Endothelial cell of hepatic sinusoid (primary cell): ENCODE measurements around the gene OR6S1.

Experiments used
- in situ Hi-C: cut with HindIII; loops from 2 replicates; pipeline ENCODE4 v1.10.0; 2017; ENCODE audit warnings: low sequenced_read_pairs

Gene OR6S1

GRCh38 chr14:20641591-20641990 is at the start of gene OR6S1:
OR6S1 (minus strand) TSS chr14:20641691; CDS start chr14:20641691, 0 bp downstream.
- in situ Hi-C loops, result no loop called here

GRCh38 chr14:20690848-20691640 is 49.6 kb upstream of the OR6S1 start:
- in situ Hi-C loops, result no loop called here

GRCh38 chr14:20688167-20688839 is 46.8 kb upstream of the OR6S1 start, which contains the start of gene ANG:
ANG (plus strand) TSS chr14:20688764; CDS start chr14:20693565, 4,801 bp downstream.
- in situ Hi-C loops, result no loop called here

- in situ Hi-C loops, result no loop called here
These were observed 46.1 kb upstream of the OR6S1 start for GRCh38 chr14:20687362-20688166.

GRCh38 chr14:20686386-20687143 is 45.1 kb upstream of the OR6S1 start:
- in situ Hi-C loops, result no loop called here

- in situ Hi-C loops, result no loop called here
These were observed 43.4 kb upstream of the OR6S1 start for GRCh38 chr14:20684662-20685456.

- in situ Hi-C loops, result no loop called here
These were observed 42.6 kb upstream of the OR6S1 start, which contains the start of gene RNASE4 for GRCh38 chr14:20683891-20684661. RNASE4 (plus strand) TSS chr14:20684560; CDS start chr14:20699372, 14,812 bp downstream.

- in situ Hi-C loops, result no loop called here
These were observed 41.8 kb upstream of the OR6S1 start for GRCh38 chr14:20683125-20683890.

GRCh38 chr14:20682435-20683124 is 41.1 kb upstream of the OR6S1 start:
- in situ Hi-C loops, result no loop called here

GRCh38 chr14:20682127-20682434 is 40.6 kb upstream of the OR6S1 start:
- in situ Hi-C loops, result no loop called here

GRCh38 chr14:20681348-20682126 is 40.0 kb upstream of the OR6S1 start:
- in situ Hi-C loops, result no loop called here

- in situ Hi-C loops, result no loop called here
These were observed 39.4 kb upstream of the OR6S1 start for GRCh38 chr14:20680843-20681347.

GRCh38 chr14:20680363-20680762 is 38.9 kb upstream of the OR6S1 start:
- in situ Hi-C loops, result no loop called here

- in situ Hi-C loops, result no loop called here
These were observed 38.4 kb upstream of the OR6S1 start for GRCh38 chr14:20679907-20680306.

GRCh38 chr14:20676072-20676471 is 34.6 kb upstream of the OR6S1 start:
- in situ Hi-C loops, result no loop called here

GRCh38 chr14:20675669-20676068 is 34.2 kb upstream of the OR6S1 start:
- in situ Hi-C loops, result no loop called here
